Endothelial cell of umbilical vein (primary cell): Measurements from ENCODE around the gene ZIC2. TPM values are rescaled to one million over a fixed set of nuclear protein-coding genes. Genes with fewer than 3 reads are reported as not detected.

ENCODE experiments used
- BruUV-seq: library from RNA; stranded (reverse); fragments of 400-500 nt; replicated peaks from 2 replicates; lab custom pipeline; 2021; lab: Mats Ljungman, UMichigan
- CTCF ChIA-PET: fragments of 300-600, 350-600 bp; sonication (Branson Sonifier 250); formaldehyde crosslinking; loops from one replicate; lab custom pipeline; 2021; ENCODE audit warnings: antibody characterized with exemption, inconsistent platforms; lab: Charles Lee
- POLR2A ChIA-PET: fragments of 300-600, 350-600 bp; sonication (Branson Sonifier 250); formaldehyde crosslinking; loops from one replicate; lab custom pipeline; 2021; ENCODE audit warnings: antibody characterized with exemption, inconsistent platforms; lab: Charles Lee
- DNase-seq: peaks from one replicate; pipeline ENCODE4 v3.0.0-alpha.2; 2011; ENCODE audit warnings: low read depth, low spot score
- FAIRE-seq: peaks from 2 replicates; lab custom pipeline; 2011; peaks lifted over from hg19 to GRCh38; lab: Jason Lieb, UNC
- H2AFZ ChIP-seq: 2 replicates; pipeline ENCODE4 v1.6.0; 2012; ENCODE audit warnings: low read depth, low read length, control low read depth, inconsistent platforms
- H3K27ac ChIP-seq: 2 replicates; pipeline ENCODE4 v1.5.1; 2011; ENCODE audit warnings: low read depth, mild to moderate bottlenecking, control low read depth, low read length, moderate library complexity; ENCODE audit not compliant: insufficient read depth
- H3K27me3 ChIP-seq, 2 experiments: 2 replicates each; pipeline versions ENCODE4 v1.6.0 to v1.6.1; 2011; ENCODE audit warnings: low read length in 2 of 2, mixed read lengths in 1 of 2; ENCODE audit not compliant: control insufficient read depth in 2 of 2, insufficient read depth in 2 of 2
- H3K36me3 ChIP-seq, 2 experiments: 2 replicates in 1 of 2; 3 replicates in 1 of 2; pipeline ENCODE4 v1.5.1; 2011; ENCODE audit warnings: low read length in 2 of 2, mild to moderate bottlenecking in 1 of 2, moderate library complexity in 1 of 2; ENCODE audit not compliant: control insufficient read depth in 2 of 2, insufficient read depth in 2 of 2; ENCODE audit errors: extremely low read depth in 1 of 2
- H3K4me1 ChIP-seq: 3 replicates; pipeline ENCODE4 v1.5.1; 2011; ENCODE audit warnings: mild to moderate bottlenecking, low read length; ENCODE audit not compliant: control insufficient read depth, insufficient read depth; ENCODE audit errors: extremely low read depth
- H3K4me2 ChIP-seq: 2 replicates; pipeline ENCODE4 v1.6.1; 2011; ENCODE audit warnings: low read length, control low read depth, mixed read lengths; ENCODE audit not compliant: insufficient read depth
- H3K4me3 ChIP-seq, 3 experiments: fragments of 200-600 bp in 1 of 3; sonication (generic), shearing (Covaris generic) in 1 of 3; replicated peaks in 1 of 3; 2 replicates each; pipeline ENCODE4 v1.5.1; 2011 to 2016; ENCODE audit warnings: control low read depth in 3 of 3, low read length in 3 of 3, mild to moderate bottlenecking in 2 of 3, inconsistent platforms in 1 of 3, low read depth in 1 of 3, moderate library complexity in 1 of 3; ENCODE audit not compliant: insufficient read depth in 1 of 3
- H3K79me2 ChIP-seq: 2 replicates; pipeline ENCODE4 v1.6.0; 2012; ENCODE audit warnings: low read length, inconsistent platforms; ENCODE audit not compliant: control insufficient read depth, insufficient read depth
- H3K9ac ChIP-seq: replicated peaks from 2 replicates; pipeline ENCODE3; 2011; ENCODE audit warnings: low read length, control low read depth; ENCODE audit not compliant: insufficient read depth; ENCODE audit errors: extremely low read depth
- H3K9me1 ChIP-seq: replicated peaks from 3 replicates; pipeline ENCODE4 v1.6.0; 2011; ENCODE audit warnings: mild to moderate bottlenecking, low read length; ENCODE audit not compliant: control insufficient read depth, insufficient read depth; ENCODE audit errors: extremely low read depth
- H3K9me3 ChIP-seq: replicated peaks from 2 replicates; pipeline ENCODE4 v1.5.1; 2012; ENCODE audit warnings: low read length, inconsistent platforms; ENCODE audit not compliant: control insufficient read depth, insufficient read depth
- H4K20me1 ChIP-seq: replicated peaks from 2 replicates; pipeline ENCODE3; 2011; ENCODE audit warnings: mild to moderate bottlenecking, low read length; ENCODE audit not compliant: control insufficient read depth, insufficient read depth; ENCODE audit errors: extremely low read depth
- EZH2 ChIP-seq: IDR thresholded peaks from 2 replicates; pipeline ENCODE4 v1.6.1; 2012; ENCODE audit warnings: borderline replicate concordance, low read depth, mild to moderate bottlenecking, moderate library complexity, low read length, inconsistent platforms; ENCODE audit not compliant: severe bottlenecking
- GATA2 ChIP-seq: IDR thresholded peaks from 2 replicates; pipeline ENCODE4 v1.7.0; 2011; ENCODE audit warnings: low read depth, mild to moderate bottlenecking, moderate library complexity, mixed read lengths, low read length; ENCODE audit not compliant: insufficient read length, insufficient read depth
- JUN ChIP-seq: IDR thresholded peaks from 2 replicates; pipeline ENCODE4 v1.6.1; 2011; ENCODE audit warnings: borderline replicate concordance, low read depth; ENCODE audit not compliant: insufficient read length, insufficient read depth
- MYC ChIP-seq: IDR thresholded peaks from one replicate; pipeline ENCODE4 v1.6.1; 2011; ENCODE audit warnings: mild to moderate bottlenecking, low read depth, low read length
- POLR2A ChIP-seq: IDR thresholded peaks from 2 replicates; pipeline ENCODE4 v1.6.1; 2012; ENCODE audit warnings: low read depth, mild to moderate bottlenecking, control low read depth, low read length
- POLR2AphosphoS5 ChIP-seq: IDR thresholded peaks from 2 replicates; pipeline ENCODE4 v1.6.1; 2012; ENCODE audit warnings: low read depth, mild to moderate bottlenecking, control low read depth, low read length, moderate library complexity; ENCODE audit not compliant: insufficient read depth
- dilution Hi-C: fragments of 300-500 bp; cut with MboI; formaldehyde crosslinking; loops from one replicate; pipeline ENCODE4 v1.15.0; 2019; ENCODE audit warnings: low sequenced_read_pairs; ENCODE audit not compliant: extremely low pct_ligation_motif_present
- intact Hi-C: fragments of 100-400 bp; cut with micrococcal nuclease; formaldehyde crosslinking; loops from one replicate; pipeline ENCODE4 v1.10.0; 2022
- polyA plus RNA-seq, 4 experiments: library from polyadenylated mRNA; depleted of rRNA in 3 of 4; stranded (reverse) in 3 of 4; unstranded in 1 of 4; fragments of >200 nt; gene quantifications; 2 replicates each; pipeline versions ENCODE4 v1.2.1 to v1.2.3, GENCODE V29; 2011 to 2012; ENCODE audit warnings: missing spikeins in 1 of 4
- total RNA-seq: library from RNA; stranded (reverse); gene quantifications from 2 replicates; pipeline ENCODE4 v1.2.3, GENCODE V29; 2021
- TF ChIP-seq, protein P1 (sequence below): IDR thresholded peaks from 2 replicates; pipeline ENCODE4 v1.6.1; 2011; ENCODE audit not compliant: insufficient read depth, insufficient read length

The ZIC2 gene
- total and polyA plus RNA-seq, 2 donors (not counting 3 experiments of a cell fraction or from before 2014, with no cell fraction given): 0.03 TPM; not detected in 1

DNA sequence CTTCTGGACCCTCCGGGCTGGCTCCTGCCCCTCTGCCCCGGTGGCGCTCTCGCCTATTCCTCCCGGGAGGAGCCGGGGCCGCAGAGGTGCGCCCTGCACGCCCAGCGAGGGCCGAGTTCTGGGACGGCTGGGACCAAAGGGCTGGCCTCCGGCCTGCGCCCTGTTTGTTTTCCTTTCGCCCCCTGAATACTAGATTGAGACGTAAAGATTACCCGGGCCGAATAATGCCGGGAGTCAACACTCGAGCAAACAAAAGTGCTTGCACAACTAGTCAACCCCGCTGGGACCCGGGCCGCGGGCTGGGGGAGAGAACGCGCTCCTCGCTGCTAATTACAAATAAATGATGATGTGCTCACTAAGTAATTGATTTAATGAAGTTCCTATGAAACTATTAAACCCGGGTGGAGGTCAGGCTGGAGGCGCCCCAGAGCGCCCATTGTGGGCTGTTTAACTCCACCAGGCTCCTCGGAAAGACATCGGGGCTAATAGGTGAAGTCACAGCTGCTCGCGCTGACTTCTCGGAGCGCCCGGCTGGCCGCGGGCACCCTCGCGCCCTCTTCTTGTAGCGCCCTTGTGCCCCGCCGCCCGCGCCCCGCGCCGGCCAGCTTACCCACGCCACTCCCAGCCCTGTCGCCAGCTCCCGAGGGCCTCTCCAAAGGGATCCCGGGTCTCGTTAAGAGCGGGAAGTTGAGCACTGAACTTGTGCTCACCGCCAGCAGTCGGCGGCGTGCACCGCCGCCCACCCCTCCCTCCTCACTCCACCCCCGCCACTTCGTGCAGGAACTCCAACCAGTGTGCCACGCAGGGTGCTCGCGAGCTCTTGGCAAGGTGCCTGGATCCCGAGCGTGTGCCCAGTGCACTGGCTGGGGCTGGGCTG is 24.9 kb upstream of the ZIC2 start:
- no peak for FAIRE-seq
- Histone ChIP-seq H3K36me3 (no peaks in the 10 kb centered on the region), H2AFZ (no peak overlapping the region), H3K9ac (no peak overlapping the region), H4K20me1 (no peaks in the 10 kb centered on the region), H3K9me3 (no peaks in the 10 kb centered on the region), H3K4me3 (no peak overlapping the region), H3K4me1 (peaks cover 7% of the 10 kb centered on the region), H3K27ac (no peak overlapping the region), H3K4me2 (no peak overlapping the region), H3K79me2 (no peaks in the 10 kb centered on the region), H3K9me1 (no peaks in the 10 kb centered on the region), H3K27me3 (peaks cover 68 to 78% of the 10 kb centered on the region in 2 experiments)
- dilution Hi-C loops (no loop called here), intact Hi-C loops (no loop called here)
- peak; percentile 90 for TF ChIP-seq EZH2
- no peak for TF ChIP-seq MYC
- CTCF ChIA-PET: interaction anchor here (0.8 to 2.2 kb wide), 4 partner anchors 277 to 299 kb away, joined by 3 to 5 read pairs (median 4); no protein-coding TSS in a partner anchor
- no TSS peak for BruUV-seq
- POLR2A ChIA-PET: interaction anchor here (0.6 kb wide), 1 partner anchor 729 kb away, joined by 3 read pairs; no protein-coding TSS in a partner anchor
- DNase-seq: no peak

DNA sequence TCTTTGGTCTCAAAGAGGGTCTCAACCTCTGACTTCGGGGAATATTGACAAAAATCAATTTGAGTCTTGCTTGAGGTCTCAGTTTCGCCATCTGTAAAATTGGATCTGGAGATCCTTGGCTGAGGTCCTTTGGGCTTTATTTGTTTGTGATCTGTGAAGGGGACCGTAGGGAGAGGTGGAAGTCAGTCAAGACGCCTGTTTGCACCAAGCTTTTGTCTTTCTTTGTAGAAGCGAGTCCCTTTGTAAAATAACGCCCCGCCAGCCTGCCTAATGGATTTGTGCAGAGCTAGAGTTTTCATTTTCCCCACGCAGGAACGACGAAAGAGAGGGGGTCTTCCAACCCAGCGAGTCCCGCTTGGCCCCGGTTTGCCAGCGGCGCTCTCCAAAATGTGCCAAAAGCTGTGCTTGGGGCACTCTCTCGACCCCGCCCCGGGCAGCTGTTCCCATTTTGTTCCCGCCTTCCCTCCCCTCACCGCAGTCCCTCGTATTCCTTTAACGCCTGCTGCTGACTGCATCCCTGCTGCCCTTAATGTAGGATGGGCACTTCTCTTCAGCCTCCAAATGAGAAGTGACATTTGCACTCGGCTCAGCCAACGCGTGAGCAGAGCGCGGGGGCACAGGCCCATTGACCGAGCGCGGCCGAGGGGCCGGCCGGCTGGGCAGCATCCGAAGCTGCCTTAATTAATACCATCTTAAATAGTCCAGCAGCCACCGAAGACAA is 23.0 kb upstream of the ZIC2 start:
- no peaks in the 10 kb centered on the region for H3K79me2 ChIP-seq
- no peaks in the 10 kb centered on the region for H3K9me1 ChIP-seq
- TF ChIP-seq, protein P1, sequence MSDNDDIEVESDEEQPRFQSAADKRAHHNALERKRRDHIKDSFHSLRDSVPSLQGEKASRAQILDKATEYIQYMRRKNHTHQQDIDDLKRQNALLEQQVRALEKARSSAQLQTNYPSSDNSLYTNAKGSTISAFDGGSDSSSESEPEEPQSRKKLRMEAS: no peak
- TF ChIP-seq POLR2A: no peak
- no peak for TF ChIP-seq GATA2
- peak; percentile 92 for TF ChIP-seq EZH2
- TF ChIP-seq JUN: no peak
- TF ChIP-seq POLR2AphosphoS5: no peak
- no peak for FAIRE-seq
- dilution Hi-C loops: no loop called here
- peaks cover 7% of the 10 kb centered on the region for H3K4me1 ChIP-seq
- no peaks in the 10 kb centered on the region for H4K20me1 ChIP-seq
- no peak overlapping the region for H3K4me2 ChIP-seq
- intact Hi-C loops: no loop called here
- no TSS peak for BruUV-seq
- no peak overlapping the region for H3K27ac ChIP-seq
- DNase-seq: no peak
- CTCF ChIA-PET: interaction anchor here (2.2 kb wide), 1 partner anchor 301 kb away, joined by 5 read pairs; no protein-coding TSS in a partner anchor
- no peak overlapping the region for H2AFZ ChIP-seq
- POLR2A ChIA-PET: no interaction called here
- H3K36me3 ChIP-seq: no peaks in the 10 kb centered on the region
- H3K4me3 ChIP-seq: no peak overlapping the region
- no peaks in the 10 kb centered on the region for H3K9me3 ChIP-seq
- peaks cover 77 to 86% of the 10 kb centered on the region in 2 experiments for H3K27me3 ChIP-seq
- no peak overlapping the region for H3K9ac ChIP-seq
